ENCODE results near the gene RAPGEF2. TPM values are rescaled to one million over a fixed set of nuclear protein-coding genes. Genes with fewer than 3 reads are reported as not detected.

RAPGEF2 gene
- total RNA-seq, 1 experiment from 2014 or later: 37.1 TPM

GRCh38 chr4:159169404-159170302 is 66.8 kb downstream of the RAPGEF2 start:
- Mint-ChIP-seq H3K27ac (no peak overlapping the region), H3K27me3 (ENCODE audit: low read depth) (no peaks in the 10 kb centered on the region), H3K9me3 (no peaks in the 10 kb centered on the region), H3K4me3 (no peak overlapping the region), H3K36me3 (ENCODE audit: insufficient read depth in 1 of 3, low read depth in 3 of 3) (peaks cover 0 to 2% (median 0%) of the 10 kb centered on the region in 3 experiments; a peak in 1 of 7 replicates), H3K4me1 (peaks cover 24 to 36% of the 10 kb centered on the region in 2 experiments)
- Histone ChIP-seq H2BK20ac (ENCODE audit: low read depth, low read length, poor library complexity, severe bottlenecking) (no peak overlapping the region), H4K5ac (ENCODE audit: insufficient read length, low read depth, low read length) (no peak overlapping the region), H2AFZ (ENCODE audit: low read length) (no peak overlapping the region), H3K9me3 (ENCODE audit: control insufficient read depth, low read depth, low read length) (no peaks in the 10 kb centered on the region), H2BK12ac (ENCODE audit: insufficient read length, low read depth, low read length) (no peak overlapping the region), H2AK5ac (ENCODE audit: insufficient read length, low read length) (no peak overlapping the region), H3K14ac (ENCODE audit: insufficient read depth, low read length) (no peak overlapping the region), H3K4ac (ENCODE audit: low read depth, low read length) (no peak overlapping the region), H4K91ac (ENCODE audit: insufficient read length, low read depth, low read length) (no peak overlapping the region), H3K79me1 (ENCODE audit: insufficient read depth, low read depth, low read length, poor library complexity, severe bottlenecking) (peaks cover 7% of the 10 kb centered on the region), H3T11ph (ENCODE audit: low read length) (no peak overlapping the region), H3K4me2 (ENCODE audit: insufficient read depth, insufficient read length, low read length) (no peak overlapping the region), H2BK120ac (ENCODE audit: low read depth, low read length, poor library complexity, severe bottlenecking) (no peak overlapping the region), H3K9ac (ENCODE audit: extremely low read depth, insufficient read length, low read length) (no peak overlapping the region), H4K20me1 (ENCODE audit: control insufficient read depth, insufficient read depth, insufficient read length) (no peaks in the 10 kb centered on the region), H3K27me3 (ENCODE audit: insufficient read depth, low read length) (no peaks in the 10 kb centered on the region), H3K79me2 (ENCODE audit: insufficient read depth, low read length) (peaks cover 8% of the 10 kb centered on the region; the same call in 1 of the 2 replicates), H3K56ac (ENCODE audit: insufficient read length, low read depth, low read length) (no peak overlapping the region), H3K18ac (ENCODE audit: insufficient read length, low read depth, low read length) (no peak overlapping the region), H3K4me1 (ENCODE audit: insufficient read depth, low read length) (0 out of 2 replicates have a peak, but pooled peaks cover 2% of the 10 kb centered on the region), H2BK5ac (ENCODE audit: insufficient read length, low read length) (no peak overlapping the region), H3K23me2 (ENCODE audit: insufficient read length, low read depth, low read length, poor library complexity, severe bottlenecking) (no peaks in the 10 kb centered on the region), H3K27ac (ENCODE audit: insufficient read length, low read depth, low read length) (no peak overlapping the region), H4K8ac (replicated peaks; ENCODE audit: insufficient read length, low read depth, low read length) (no peak overlapping the region), H2BK15ac (ENCODE audit: low read depth, low read length) (no peak overlapping the region), H3K23ac (ENCODE audit: insufficient read length, low read depth, low read length) (no peak overlapping the region)
- DNase-seq: no peak
- WGBS (ENCODE audit: extremely low coverage, insufficient read length, low lambda C conversion rate): no CpG with 5 or more reads among the region's 5 CpGs
- TF ChIP-seq CTCF (conservative IDR thresholded peaks at IDR 0.05): no peak
